GM19238 (cell line): ENCODE measurements around the gene EML4.
"Not testable (repeated sequence)": the region's sequence is repeated elsewhere in the genome, so short reads cannot be mapped to it uniquely, and the experiment has no call there.

Experiments used
- DNase-seq: peaks from one replicate; pipeline ENCODE4 v3.0.0; 2011; ENCODE audit warnings: low spot score; ENCODE audit not compliant: insufficient read length

The EML4 gene

GRCh38 chr2:42171396-42171980, 2.3 kb downstream of the EML4 start:
- peak; percentile 25 for DNase-seq

GRCh38 chr2:42172020-42172419, 2.9 kb downstream of the EML4 start:
- DNase-seq, result no peak

DNA sequence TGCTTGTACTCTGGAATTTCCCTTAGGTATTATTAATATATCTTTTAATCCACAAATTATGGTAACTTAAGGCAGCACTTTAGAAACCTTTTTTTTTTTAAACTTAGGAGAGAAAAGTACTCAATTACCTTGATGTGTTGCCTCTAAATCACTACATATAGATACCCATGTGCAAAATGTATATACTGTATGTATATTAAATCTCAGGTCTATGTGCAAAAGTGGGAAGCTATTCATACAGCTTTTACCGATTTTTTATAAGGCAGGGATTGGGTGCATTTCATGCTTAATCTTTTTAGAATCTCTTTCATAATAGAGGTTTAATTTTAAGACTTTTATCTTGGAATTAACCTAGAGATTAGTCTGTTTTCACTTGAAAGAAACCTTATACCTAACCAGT, 3.4 kb downstream of the EML4 start:
- DNase-seq, result no peak

- DNase-seq, result not testable (repeated sequence)
Measured at GRCh38 chr2:42173467-42173866, 4.3 kb downstream of the EML4 start.

DNA sequence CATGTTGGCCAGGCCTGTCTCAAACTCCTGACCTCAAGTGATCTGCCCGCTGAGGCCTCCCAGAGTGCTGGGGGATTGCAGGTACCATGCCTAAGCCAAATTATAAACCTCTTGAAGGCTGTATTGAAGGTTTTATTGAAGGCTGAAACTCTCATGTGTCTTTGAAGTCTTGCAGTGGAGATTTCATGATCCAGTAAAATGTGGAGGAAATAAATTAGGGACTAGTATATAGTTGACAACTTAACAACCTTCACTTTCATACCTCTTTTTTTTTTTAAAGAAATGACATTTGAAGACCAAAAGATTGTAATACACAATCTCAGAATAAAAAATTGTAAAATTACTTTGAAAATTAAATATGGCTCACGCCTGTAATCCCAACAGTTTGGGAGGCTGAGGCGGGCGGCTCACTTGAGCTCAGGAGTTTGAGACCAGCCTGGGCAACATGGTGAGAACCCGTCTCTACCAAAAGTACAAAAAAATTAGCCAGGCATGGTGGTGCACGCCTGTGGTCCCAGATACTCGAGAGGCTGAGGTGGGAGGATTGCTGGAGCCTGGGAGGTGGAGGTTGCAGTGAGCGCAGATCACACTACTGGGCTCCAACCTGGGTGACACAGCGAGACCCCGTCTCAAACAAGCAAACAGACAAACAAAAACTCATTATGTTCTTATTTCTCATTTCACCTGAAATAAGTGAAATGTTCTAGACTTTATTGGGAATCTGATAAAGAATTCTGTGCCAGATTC, 8.0 kb downstream of the EML4 start:
- DNase-seq, result no peak

DNA sequence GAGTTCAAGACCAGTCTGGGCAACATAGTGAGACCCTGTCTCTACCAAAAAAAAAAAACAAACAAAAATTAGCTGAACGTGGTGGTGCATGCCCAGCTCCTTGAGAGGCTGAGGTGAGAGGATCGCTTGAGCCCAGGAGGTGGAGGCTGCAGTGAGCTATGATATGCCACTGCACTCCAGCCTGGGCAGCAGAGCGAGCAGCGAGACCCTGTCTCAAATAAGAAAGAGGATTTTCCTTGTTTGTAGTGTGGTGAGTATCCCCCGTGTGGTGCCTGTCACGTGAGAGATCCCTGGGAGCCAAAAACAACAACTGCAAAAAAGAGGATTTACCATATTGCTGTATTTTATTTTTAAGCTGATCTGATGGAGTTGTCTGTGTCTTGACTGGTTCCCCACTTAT, 9.2 kb downstream of the EML4 start:
- DNase-seq, result no peak

GRCh38 chr2:42180300-42180699, 11.1 kb downstream of the EML4 start:
- no peak for DNase-seq

DNA sequence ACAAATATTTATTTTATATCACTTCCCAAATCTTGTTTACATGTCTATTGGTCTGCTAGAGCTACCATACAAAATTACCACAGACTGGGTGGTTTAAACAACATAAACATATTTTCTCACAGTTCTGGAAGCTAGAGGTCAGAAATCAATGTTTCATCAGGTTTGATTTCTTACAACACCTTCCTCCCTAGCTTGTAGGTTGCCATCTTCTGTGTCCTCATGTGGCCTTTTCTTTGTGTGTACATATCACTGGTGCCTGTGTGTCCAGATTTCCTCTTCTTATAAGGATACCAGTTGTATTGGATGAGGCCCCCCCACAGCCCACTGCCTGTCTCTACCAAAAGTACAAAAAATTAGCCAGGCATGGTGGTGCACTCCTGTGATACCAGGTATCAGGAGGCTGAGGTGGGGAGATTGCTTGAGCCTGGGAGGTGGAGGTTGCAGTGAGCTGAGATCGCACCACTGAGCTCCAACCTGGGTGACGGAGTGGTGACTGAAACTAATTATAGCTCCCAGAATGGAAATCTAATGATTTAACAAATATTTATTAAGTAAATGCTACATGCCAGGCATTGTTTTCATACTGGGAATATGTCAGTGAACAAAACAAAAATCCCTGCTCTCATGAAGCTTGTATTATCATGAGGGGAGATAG, 13.6 kb downstream of the EML4 start:
- DNase-seq, result no peak

GRCh38 chr2:42183775-42184174, 14.6 kb downstream of the EML4 start:
- DNase-seq, result no peak

DNA sequence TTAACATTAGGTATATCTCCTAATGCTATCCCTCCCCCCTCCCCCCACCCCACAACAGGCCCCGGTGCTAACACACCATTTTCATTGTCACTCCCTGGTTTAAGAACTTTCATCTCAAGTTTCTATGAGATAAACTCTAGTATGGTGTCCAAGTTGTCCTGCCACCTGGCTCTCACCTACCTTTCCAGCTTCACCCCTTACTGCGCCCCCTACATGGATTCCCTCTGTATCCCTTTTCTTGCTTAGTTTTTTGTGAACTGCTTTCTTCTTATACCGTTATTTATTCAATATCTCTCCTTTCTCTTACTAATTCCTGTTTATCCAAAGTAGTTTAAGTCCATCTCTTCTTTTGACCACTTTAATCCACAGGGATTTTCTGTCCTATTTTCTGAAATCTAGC, 15.2 kb downstream of the EML4 start:
- no peak for DNase-seq

- DNase-seq, result no peak
Measured at GRCh38 chr2:42185220-42185921, 16.2 kb downstream of the EML4 start.

- DNase-seq, result no peak
Measured at GRCh38 chr2:42186366-42186765, 17.2 kb downstream of the EML4 start.

- DNase-seq, result no peak
Measured at GRCh38 chr2:42186945-42187632, 17.9 kb downstream of the EML4 start.

GRCh38 chr2:42187886-42188285, 18.7 kb downstream of the EML4 start:
- no peak for DNase-seq

DNA sequence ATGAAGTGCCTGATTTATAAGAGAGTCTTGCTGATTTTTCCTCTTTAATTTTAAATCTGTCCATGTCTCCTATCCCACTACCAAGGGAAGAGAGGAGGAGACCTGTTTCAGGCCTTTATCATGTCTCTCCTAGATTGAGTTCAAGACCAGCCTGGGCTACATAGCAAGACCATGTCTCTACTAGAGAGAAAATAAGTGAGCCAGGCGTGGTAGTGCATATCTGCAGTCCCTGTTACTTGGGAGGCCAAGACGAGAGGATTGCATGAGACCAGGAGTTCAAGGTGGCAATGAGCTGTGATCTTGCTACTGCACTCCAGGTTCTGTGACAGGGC, 20.0 kb downstream of the EML4 start:
- no peak for DNase-seq

DNA sequence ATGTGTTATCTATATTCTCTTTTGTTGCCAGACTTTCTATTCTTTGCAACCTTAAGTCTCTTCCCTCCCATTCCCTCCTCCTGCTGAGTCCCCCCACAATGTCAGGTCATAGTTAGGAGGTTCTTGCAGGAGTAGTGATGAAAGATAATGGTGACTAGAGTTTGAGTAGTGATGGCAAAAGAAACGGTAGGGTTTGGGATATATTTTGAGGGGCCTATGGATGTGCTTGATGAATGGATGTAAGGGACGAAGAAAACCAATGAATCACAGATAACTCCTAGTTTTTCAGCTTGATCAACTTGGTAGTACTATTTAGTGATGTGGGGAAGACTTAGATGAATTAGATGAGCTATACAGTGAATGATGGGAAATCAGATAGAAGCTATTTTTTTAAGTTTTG, 21.0 kb downstream of the EML4 start:
- no peak for DNase-seq

DNA sequence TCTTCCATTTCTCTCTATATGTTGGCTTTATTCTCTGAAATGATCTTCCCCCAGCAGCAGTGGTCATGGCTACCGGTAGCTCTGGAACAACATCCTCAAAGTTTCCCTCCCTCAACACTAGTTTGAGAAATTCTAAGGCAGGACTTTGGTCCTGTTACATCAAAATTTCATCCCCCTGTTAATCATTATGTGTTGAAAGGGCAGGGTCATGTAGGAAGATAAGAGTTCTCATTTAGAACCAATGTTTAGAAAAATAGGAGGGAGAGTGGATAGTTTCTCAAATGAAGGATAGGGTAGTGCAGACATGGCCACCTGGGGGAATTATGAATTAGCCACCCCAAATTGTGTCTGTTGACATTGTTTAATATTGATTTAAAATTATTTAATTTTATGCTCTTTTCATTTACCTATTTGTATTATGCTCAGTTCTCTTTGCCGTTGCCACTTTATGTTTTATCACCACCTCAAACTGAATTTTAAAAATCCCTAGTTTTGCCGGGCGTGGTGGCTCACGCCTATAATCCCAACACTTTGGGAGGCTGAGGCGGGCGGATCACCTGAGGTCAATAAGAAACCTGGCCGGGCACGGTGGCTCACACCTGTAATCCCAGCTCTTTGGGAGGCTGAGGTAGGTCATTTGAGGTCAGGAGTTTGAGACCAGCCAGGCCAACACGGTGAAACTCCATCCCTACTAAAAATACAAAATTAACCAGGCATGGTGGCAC, 22.3 kb downstream of the EML4 start:
- no peak for DNase-seq

- no peak for DNase-seq
Measured at GRCh38 chr2:42192010-42192373, 22.8 kb downstream of the EML4 start.

GRCh38 chr2:42192652-42193566, 23.8 kb downstream of the EML4 start:
- DNase-seq, result no peak

GRCh38 chr2:42193722-42194187, 24.6 kb downstream of the EML4 start:
- no peak for DNase-seq
